Astrocyte (in vitro differentiated cells and primary cell): Measurements from ENCODE around the gene NRF1. TPM values are rescaled to one million over a fixed set of nuclear protein-coding genes. Genes with fewer than 3 reads are reported as not detected.

Source experiments
- DNase-seq: peaks from one replicate; pipeline ENCODE4 v3.0.0-alpha.2; 2010; ENCODE audit warnings: low read depth
- FAIRE-seq: peaks from 2 replicates; lab custom pipeline; 2011; peaks lifted over from hg19 to GRCh38; lab: Jason Lieb, UNC
- H2AFZ ChIP-seq: 2 replicates; pipeline ENCODE4 v1.6.0; 2012; ENCODE audit warnings: low read depth, low read length, inconsistent platforms
- H3K27ac ChIP-seq: 2 replicates; pipeline ENCODE4 v1.5.1; 2011; ENCODE audit warnings: low read depth, low read length, inconsistent platforms
- H3K27me3 ChIP-seq: 2 replicates; pipeline ENCODE4 v1.6.0; 2011; ENCODE audit warnings: low read length, inconsistent platforms; ENCODE audit not compliant: insufficient read depth
- H3K36me3 ChIP-seq: 2 replicates; pipeline ENCODE4 v1.5.1; 2011; ENCODE audit warnings: low read length, inconsistent platforms; ENCODE audit not compliant: insufficient read depth
- H3K4me1 ChIP-seq: 2 replicates; pipeline ENCODE4 v1.5.1; 2011; ENCODE audit warnings: low read length, inconsistent platforms; ENCODE audit not compliant: insufficient read depth
- H3K4me2 ChIP-seq: 2 replicates; pipeline ENCODE4 v1.6.0; 2012; ENCODE audit warnings: low read length, inconsistent platforms
- H3K4me3 ChIP-seq: 2 replicates; pipeline ENCODE4 v1.5.1; 2011; ENCODE audit warnings: low read depth, mild to moderate bottlenecking, low read length, inconsistent platforms; ENCODE audit not compliant: insufficient read depth
- H3K79me2 ChIP-seq: 2 replicates; pipeline ENCODE4 v1.6.0; 2012; ENCODE audit warnings: mild to moderate bottlenecking, low read length, inconsistent platforms; ENCODE audit not compliant: insufficient read depth
- H3K9ac ChIP-seq: 2 replicates; pipeline ENCODE4 v1.6.0; 2012; ENCODE audit warnings: mild to moderate bottlenecking, low read length, inconsistent platforms
- H3K9me3 ChIP-seq: 2 replicates; pipeline ENCODE4 v1.5.1; 2012; ENCODE audit warnings: low read depth, mild to moderate bottlenecking, low read length, inconsistent platforms; ENCODE audit not compliant: insufficient read depth
- H4K20me1 ChIP-seq: 2 replicates; pipeline ENCODE4 v1.6.0; 2012; ENCODE audit warnings: low read length, inconsistent platforms; ENCODE audit not compliant: insufficient read depth
- H3K27ac Mint-ChIP-seq: one replicate; pipeline ENCODE4 v1.8.0; 2021; ENCODE audit warnings: mild to moderate bottlenecking, mixed read lengths; ENCODE audit not compliant: unreplicated experiment
- H3K27me3 Mint-ChIP-seq: one replicate; pipeline ENCODE4 v1.8.0; 2021; ENCODE audit warnings: low read depth, mixed read lengths; ENCODE audit not compliant: unreplicated experiment
- H3K36me3 Mint-ChIP-seq: one replicate; pipeline ENCODE4 v1.8.0; 2021; ENCODE audit warnings: low read depth, mixed read lengths; ENCODE audit not compliant: unreplicated experiment
- H3K4me1 Mint-ChIP-seq: one replicate; pipeline ENCODE4 v1.8.0; 2021; ENCODE audit warnings: low read depth, mixed read lengths; ENCODE audit not compliant: unreplicated experiment
- H3K4me3 Mint-ChIP-seq: one replicate; pipeline ENCODE4 v1.8.0; 2021; ENCODE audit warnings: mild to moderate bottlenecking, moderate library complexity, mixed read lengths; ENCODE audit not compliant: unreplicated experiment
- H3K9me3 Mint-ChIP-seq: one replicate; pipeline ENCODE4 v1.8.0; 2021; ENCODE audit warnings: mild to moderate bottlenecking, mixed read lengths; ENCODE audit not compliant: unreplicated experiment
- EZH2 ChIP-seq: IDR thresholded peaks from 2 replicates; pipeline ENCODE4 v1.6.1; 2012; ENCODE audit warnings: mild to moderate bottlenecking, low read length, inconsistent platforms; ENCODE audit not compliant: insufficient read depth
- total RNA-seq: library from RNA; stranded (reverse); gene quantifications from 2 replicates; pipeline ENCODE4 v1.2.1, GENCODE V29; 2021
- TF ChIP-seq, protein P1 (sequence below): IDR thresholded peaks from 2 replicates; pipeline ENCODE4 v1.5.1; 2011; ENCODE audit warnings: low read depth, mild to moderate bottlenecking, inconsistent platforms, low read length, moderate library complexity; ENCODE audit not compliant: insufficient read depth

The NRF1 gene
- total RNA-seq, 1 donor from 2014 or later, result 12.7 TPM

DNA sequence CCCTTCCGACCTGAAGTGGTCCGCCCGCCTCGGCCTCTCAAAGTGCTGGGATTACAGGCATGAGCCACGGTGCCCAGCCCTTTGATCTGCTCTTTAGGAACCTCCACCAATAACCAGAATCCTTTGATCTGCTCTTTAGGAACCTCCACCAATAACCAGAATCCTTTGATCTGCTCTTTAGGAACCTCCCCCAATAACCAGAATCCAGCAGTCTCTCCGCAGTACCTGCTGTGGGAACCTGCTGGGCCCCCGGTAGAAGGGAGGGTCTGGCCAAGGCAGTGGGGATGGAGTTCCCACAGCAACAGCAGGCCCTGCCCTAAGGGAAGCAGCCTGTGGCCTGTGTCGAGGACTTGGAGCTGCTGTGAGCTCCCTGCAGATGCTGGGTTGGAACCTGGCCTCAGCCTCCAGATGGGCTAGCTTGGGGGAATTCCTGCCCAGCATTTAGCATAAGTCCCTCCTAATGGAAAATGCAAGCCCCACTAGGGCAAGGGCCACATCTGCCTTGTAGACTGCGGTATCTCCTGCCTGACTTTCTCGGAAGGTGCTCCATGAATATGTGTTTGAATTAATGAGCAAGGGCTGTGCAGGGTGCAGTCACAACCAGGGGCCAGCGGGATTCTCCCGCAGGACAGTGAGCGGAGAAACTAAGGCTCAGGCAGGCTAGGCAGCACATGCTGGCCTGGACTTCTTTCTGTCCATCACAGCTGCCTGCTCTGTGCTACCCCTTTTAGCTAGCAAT, 175.5 kb downstream of the NRF1 start:
- Histone ChIP-seq H3K9ac (no peak overlapping the region), H3K79me2 (no peaks in the 10 kb centered on the region), H3K4me2 (no peak overlapping the region), H2AFZ (no peak overlapping the region), H3K27me3 (peaks cover 53% of the 10 kb centered on the region), H3K27ac (no peak overlapping the region), H3K4me1 (peaks cover 7% of the 10 kb centered on the region), H4K20me1 (peaks cover 12% of the 10 kb centered on the region), H3K4me3 (no peak overlapping the region), H3K9me3 (no peaks in the 10 kb centered on the region), H3K36me3 (no peaks in the 10 kb centered on the region)
- Mint-ChIP-seq H3K4me1 (peaks cover 3% of the 10 kb centered on the region), H3K27me3 (peaks cover 64% of the 10 kb centered on the region), H3K27ac (no peak overlapping the region), H3K9me3 (peaks cover 17% of the 10 kb centered on the region), H3K36me3 (peaks cover 5% of the 10 kb centered on the region), H3K4me3 (no peak overlapping the region)
- FAIRE-seq (no peak), DNase-seq (no peak)
- TF ChIP-seq EZH2, result peak; percentile 55
- TF ChIP-seq, protein P1, sequence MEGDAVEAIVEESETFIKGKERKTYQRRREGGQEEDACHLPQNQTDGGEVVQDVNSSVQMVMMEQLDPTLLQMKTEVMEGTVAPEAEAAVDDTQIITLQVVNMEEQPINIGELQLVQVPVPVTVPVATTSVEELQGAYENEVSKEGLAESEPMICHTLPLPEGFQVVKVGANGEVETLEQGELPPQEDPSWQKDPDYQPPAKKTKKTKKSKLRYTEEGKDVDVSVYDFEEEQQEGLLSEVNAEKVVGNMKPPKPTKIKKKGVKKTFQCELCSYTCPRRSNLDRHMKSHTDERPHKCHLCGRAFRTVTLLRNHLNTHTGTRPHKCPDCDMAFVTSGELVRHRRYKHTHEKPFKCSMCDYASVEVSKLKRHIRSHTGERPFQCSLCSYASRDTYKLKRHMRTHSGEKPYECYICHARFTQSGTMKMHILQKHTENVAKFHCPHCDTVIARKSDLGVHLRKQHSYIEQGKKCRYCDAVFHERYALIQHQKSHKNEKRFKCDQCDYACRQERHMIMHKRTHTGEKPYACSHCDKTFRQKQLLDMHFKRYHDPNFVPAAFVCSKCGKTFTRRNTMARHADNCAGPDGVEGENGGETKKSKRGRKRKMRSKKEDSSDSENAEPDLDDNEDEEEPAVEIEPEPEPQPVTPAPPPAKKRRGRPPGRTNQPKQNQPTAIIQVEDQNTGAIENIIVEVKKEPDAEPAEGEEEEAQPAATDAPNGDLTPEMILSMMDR, result no peak

DNA sequence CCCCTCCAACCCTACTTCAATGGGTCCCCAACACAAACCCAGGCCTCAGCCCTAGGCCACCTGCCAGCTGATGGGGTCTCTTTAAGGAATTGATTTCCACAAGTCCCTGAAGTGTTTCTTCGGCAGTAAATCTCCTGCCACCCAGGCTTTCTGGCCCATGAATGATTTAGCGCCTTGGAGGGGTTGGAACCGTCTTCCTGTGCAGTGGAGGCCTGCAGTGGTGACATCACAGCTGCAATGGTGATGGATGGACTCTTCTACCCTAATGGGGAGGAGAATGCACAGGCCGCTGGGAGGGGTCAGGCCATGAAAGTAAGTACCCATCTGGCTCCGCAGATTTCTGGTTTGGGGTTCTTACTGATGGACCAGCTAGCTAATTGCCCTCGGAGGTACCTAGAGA, 177.5 kb downstream of the NRF1 start:
- H3K4me2 ChIP-seq, result no peak overlapping the region
- H3K9me3 ChIP-seq, result no peaks in the 10 kb centered on the region
- no peak overlapping the region for H3K9ac ChIP-seq
- DNase-seq (no peak), FAIRE-seq (no peak)
- H3K27ac ChIP-seq, result no peak overlapping the region
- TF ChIP-seq, protein P1, result no peak
- no peak for TF ChIP-seq EZH2
- Mint-ChIP-seq H3K9me3 (peaks cover 5% of the 10 kb centered on the region), H3K4me1 (peaks cover 3% of the 10 kb centered on the region), H3K27me3 (peaks cover 59% of the 10 kb centered on the region), H3K27ac (no peak overlapping the region), H3K4me3 (no peak overlapping the region), H3K36me3 (peaks cover 2% of the 10 kb centered on the region)
- H3K36me3 ChIP-seq, result no peaks in the 10 kb centered on the region
- peaks cover 34% of the 10 kb centered on the region for H3K27me3 ChIP-seq
- H2AFZ ChIP-seq, result no peak overlapping the region
- peaks cover 3% of the 10 kb centered on the region for H4K20me1 ChIP-seq
- H3K4me1 ChIP-seq, result peaks cover 4% of the 10 kb centered on the region
- no peaks in the 10 kb centered on the region for H3K79me2 ChIP-seq
- H3K4me3 ChIP-seq, result no peak overlapping the region

- H3K36me3 Mint-ChIP-seq, result peaks cover 2% of the 10 kb centered on the region
- Histone ChIP-seq H3K4me2 (no peak overlapping the region), H2AFZ (no peak overlapping the region), H3K9ac (no peak overlapping the region), H3K36me3 (no peaks in the 10 kb centered on the region), H3K79me2 (no peaks in the 10 kb centered on the region), H3K9me3 (no peaks in the 10 kb centered on the region), H3K4me3 (no peak overlapping the region), H4K20me1 (peaks cover 3% of the 10 kb centered on the region), H3K27ac (no peak overlapping the region), H3K27me3 (peaks cover 29% of the 10 kb centered on the region), H3K4me1 (peaks cover 4% of the 10 kb centered on the region)
- H3K4me1 Mint-ChIP-seq, result peaks cover 3% of the 10 kb centered on the region
- no peak for DNase-seq
- H3K4me3 Mint-ChIP-seq, result no peak overlapping the region
- FAIRE-seq, result no peak
- H3K27ac Mint-ChIP-seq, result no peak overlapping the region
- H3K27me3 Mint-ChIP-seq, result peaks cover 64% of the 10 kb centered on the region
- H3K9me3 Mint-ChIP-seq, result peaks cover 5% of the 10 kb centered on the region
- no peak for TF ChIP-seq EZH2
- TF ChIP-seq, protein P1, result no peak
These were observed 178.1 kb downstream of the NRF1 start for GRCh38 chr7:129789652-129790051.
